ENCODE measurements around the gene GNG12.

GNG12 gene

DNA sequence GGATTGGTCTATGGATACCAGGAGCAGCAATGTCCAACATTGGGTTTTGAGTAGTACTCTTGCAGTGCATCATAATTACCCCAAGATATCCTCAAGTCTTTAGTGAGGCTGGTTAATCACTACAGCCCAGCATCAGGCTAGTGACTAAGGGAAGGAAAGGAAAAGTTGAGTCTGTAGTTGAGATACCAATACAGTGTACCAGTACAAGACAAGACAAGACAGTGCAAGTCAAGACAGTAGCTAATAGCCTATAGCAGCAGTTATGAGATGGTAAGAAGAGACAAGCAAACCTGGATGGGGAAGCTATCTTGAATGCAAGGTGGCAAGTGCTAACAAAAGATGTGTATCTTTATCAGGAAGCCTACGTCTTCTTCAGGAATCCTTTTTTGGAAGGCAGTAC is 13.3 kb upstream of the GNG12 start:
- no peak for TF ChIP-seq TAF1 (IDR thresholded peaks at IDR 0.05; ENCODE audit: low read depth, low read length)
- TF ChIP-seq POLR2AphosphoS5 (IDR thresholded peaks at IDR 0.05; ENCODE audit: low read depth, low read length), result no peak
- TF ChIP-seq POU2F2 (IDR thresholded peaks at IDR 0.05; ENCODE audit: low read depth, low read length), result no peak
- TF ChIP-seq POLR2A (IDR thresholded peaks at IDR 0.05; ENCODE audit: low read depth, low read length), result no peak
- DNase-seq (ENCODE audit: insufficient read length, low spot score) (no peak), FAIRE-seq (no peak)

DNA sequence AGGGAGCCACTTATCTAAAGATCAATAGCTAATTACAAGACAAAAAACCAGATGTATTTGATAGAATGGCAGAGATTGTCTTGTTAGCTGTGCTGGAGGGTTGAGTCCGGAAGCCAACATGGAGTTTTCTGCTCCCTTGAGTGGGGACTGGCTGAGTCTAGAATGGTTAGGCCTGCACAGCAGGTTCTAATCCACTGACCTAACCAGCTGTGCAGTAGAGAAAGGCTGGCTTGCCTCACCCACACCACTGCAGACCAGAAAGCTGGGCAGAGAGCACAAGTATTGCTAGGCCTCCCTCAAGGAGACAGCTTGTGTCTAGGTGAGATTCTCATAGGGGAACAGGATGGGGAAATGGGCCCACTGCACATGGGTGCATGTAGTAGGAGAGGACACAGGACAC is 11.7 kb upstream of the GNG12 start:
- no peak for DNase-seq (ENCODE audit: insufficient read length, low spot score)
- no peak for TF ChIP-seq PAX5 (IDR thresholded peaks at IDR 0.05; ENCODE audit: insufficient read depth, low read length, severe bottlenecking)
- TF ChIP-seq POLR2AphosphoS5 (IDR thresholded peaks at IDR 0.05; ENCODE audit: low read depth, low read length), result no peak
- TF ChIP-seq POU2F2 (IDR thresholded peaks at IDR 0.05; ENCODE audit: low read depth, low read length), result no peak
- TF ChIP-seq SPI1 (IDR thresholded peaks at IDR 0.05; ENCODE audit: low read depth, low read length), result no peak
- no peak for TF ChIP-seq POLR2A (IDR thresholded peaks at IDR 0.05; ENCODE audit: low read depth, low read length)
- no peak for TF ChIP-seq TAF1 (IDR thresholded peaks at IDR 0.05; ENCODE audit: low read depth, low read length)
- FAIRE-seq, result no peak

DNA sequence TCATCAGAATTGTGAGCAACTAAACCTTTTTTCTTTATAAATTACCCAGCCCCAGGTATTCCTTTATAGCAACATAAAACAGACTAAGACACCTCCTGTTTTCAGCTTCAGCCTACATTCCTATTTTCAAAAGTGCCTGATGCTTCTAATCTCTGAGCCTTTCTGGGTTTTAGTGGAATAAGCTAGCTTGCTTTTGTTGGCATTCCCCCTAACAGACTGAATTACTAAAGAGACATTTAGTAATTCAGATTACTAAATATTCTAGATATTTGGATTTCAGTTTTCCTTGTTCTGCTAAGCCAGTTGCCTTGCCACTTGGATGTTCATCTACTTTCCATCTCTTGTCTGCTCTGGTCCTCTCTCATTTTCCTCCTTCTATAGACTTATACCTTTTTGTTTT is 10.5 kb upstream of the GNG12 start:
- no peak for TF ChIP-seq PAX5 (IDR thresholded peaks at IDR 0.05; ENCODE audit: insufficient read depth, low read length, severe bottlenecking)
- TF ChIP-seq TAF1 (IDR thresholded peaks at IDR 0.05; ENCODE audit: low read depth, low read length), result no peak
- TF ChIP-seq POU2F2 (IDR thresholded peaks at IDR 0.05; ENCODE audit: low read depth, low read length), result no peak
- TF ChIP-seq POLR2AphosphoS5 (IDR thresholded peaks at IDR 0.05; ENCODE audit: low read depth, low read length), result no peak
- no peak for TF ChIP-seq SPI1 (IDR thresholded peaks at IDR 0.05; ENCODE audit: low read depth, low read length)
- no peak for TF ChIP-seq POLR2A (IDR thresholded peaks at IDR 0.05; ENCODE audit: low read depth, low read length)
- FAIRE-seq (no peak), DNase-seq (ENCODE audit: insufficient read length, low spot score) (no peak)

DNA sequence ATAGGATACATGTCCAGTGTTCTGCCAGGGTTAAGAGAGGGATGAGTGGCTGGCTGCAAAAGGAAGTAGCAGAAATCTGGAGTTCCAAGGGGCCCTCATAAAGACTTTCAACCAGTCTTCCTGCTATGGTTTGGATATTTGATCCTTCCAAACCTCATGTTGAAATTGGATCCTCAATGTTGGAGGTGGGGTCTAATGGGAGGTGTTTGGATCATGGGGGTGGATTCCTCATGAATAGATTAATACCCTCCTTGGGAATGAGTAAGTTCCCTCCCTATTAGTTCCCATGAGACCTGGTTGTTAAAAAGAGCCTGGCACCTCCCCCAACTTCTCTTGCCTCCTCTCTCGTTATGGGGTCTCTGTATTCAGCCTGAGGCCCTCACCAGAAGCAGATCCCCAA is 10.1 kb upstream of the GNG12 start:
- no peak for TF ChIP-seq TAF1 (IDR thresholded peaks at IDR 0.05; ENCODE audit: low read depth, low read length)
- no peak for TF ChIP-seq PAX5 (IDR thresholded peaks at IDR 0.05; ENCODE audit: insufficient read depth, low read length, severe bottlenecking)
- no peak for TF ChIP-seq POLR2A (IDR thresholded peaks at IDR 0.05; ENCODE audit: low read depth, low read length)
- TF ChIP-seq POU2F2 (IDR thresholded peaks at IDR 0.05; ENCODE audit: low read depth, low read length), result no peak
- no peak for TF ChIP-seq POLR2AphosphoS5 (IDR thresholded peaks at IDR 0.05; ENCODE audit: low read depth, low read length)
- no peak for TF ChIP-seq SPI1 (IDR thresholded peaks at IDR 0.05; ENCODE audit: low read depth, low read length)
- no peak for DNase-seq (ENCODE audit: insufficient read length, low spot score)
- FAIRE-seq, result no peak

DNA sequence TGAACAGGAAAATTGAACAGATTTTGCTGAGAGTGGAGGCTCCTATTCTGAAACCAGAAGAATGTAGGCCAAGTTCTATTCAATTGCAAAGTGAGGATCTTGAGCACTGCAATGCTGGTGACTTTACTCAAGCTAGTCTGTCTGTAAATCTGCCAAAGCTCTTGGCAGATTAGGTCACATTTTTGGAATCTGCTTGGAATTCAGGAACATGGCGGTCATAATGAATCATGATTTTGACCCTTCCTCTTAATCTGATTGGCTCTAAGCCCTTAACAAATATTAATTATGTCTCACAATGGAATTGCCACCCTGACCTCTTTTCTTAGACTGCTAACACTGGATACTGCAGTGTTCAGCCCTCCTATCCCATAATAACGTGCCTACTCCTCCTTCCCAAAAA is 7.2 kb upstream of the GNG12 start:
- TF ChIP-seq POLR2AphosphoS5 (IDR thresholded peaks at IDR 0.05; ENCODE audit: low read depth, low read length) (no peak), PAX5 (IDR thresholded peaks at IDR 0.05; ENCODE audit: insufficient read depth, low read length, severe bottlenecking) (no peak), SPI1 (IDR thresholded peaks at IDR 0.05; ENCODE audit: low read depth, low read length) (no peak), POU2F2 (IDR thresholded peaks at IDR 0.05; ENCODE audit: low read depth, low read length) (no peak), TAF1 (IDR thresholded peaks at IDR 0.05; ENCODE audit: low read depth, low read length) (no peak), POLR2A (IDR thresholded peaks at IDR 0.05; ENCODE audit: low read depth, low read length) (no peak)

DNA sequence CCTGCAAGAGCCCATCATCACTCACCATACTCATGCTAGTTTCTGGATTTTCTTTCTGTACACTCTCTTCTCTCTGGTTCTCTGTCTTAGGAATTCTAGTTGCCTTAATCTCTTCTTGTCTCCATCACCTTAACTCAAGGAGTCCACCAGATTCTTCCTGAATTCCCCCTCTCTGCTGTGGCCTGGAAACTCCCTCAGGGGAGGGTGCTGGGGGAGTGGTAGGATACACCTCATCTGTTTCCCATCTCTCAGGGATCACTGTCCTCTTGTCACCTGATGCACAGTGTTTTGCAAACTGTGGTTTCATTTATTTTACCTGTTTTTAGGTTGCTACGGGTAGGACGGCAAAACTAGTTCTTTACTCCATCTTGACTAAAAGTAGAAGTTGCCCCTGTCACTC is 6.6 kb upstream of the GNG12 start:
- no peak for FAIRE-seq

More for the DNA sequence above, 7.2 kb upstream of the GNG12 start:
- FAIRE-seq (no peak), DNase-seq (ENCODE audit: insufficient read length, low spot score) (no peak)

DNA sequence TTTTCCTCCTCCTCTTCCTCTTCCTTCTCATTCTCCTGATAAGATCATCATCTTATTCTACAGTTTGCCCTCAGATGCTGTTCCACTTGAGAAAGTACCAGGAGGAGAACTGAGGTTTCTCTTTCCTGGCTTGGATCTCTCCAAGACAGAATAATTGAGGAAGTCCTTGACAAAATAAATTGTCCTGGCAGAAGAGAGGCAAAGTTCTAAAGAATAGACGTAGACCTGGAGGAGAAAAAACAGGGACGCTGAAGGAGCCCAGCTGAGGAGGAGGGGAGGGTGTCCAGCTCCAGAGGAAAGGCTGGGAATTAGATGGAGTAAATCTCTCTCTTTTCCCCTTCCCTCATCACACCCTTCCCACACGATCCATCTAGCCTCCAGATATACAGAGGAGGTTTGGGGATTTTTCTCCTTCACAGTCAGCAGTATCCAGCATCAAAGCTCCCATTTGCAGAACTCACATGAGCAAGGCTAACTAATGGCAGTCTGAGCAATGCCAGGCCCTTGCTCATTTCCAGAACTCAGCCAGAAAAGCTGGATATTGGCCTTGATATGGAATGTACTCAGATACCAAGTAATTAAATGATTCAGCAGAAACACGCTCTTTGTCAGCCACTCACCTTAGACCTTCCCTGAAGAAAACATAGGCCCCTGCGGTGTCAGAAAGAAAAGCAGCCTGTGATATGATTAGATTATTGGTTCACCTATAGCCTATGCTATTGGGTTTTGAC is 5.1 kb upstream of the GNG12 start:
- TF ChIP-seq SPI1 (IDR thresholded peaks at IDR 0.05; ENCODE audit: low read depth, low read length) (no peak), POU2F2 (IDR thresholded peaks at IDR 0.05; ENCODE audit: low read depth, low read length) (no peak), POLR2A (IDR thresholded peaks at IDR 0.05; ENCODE audit: low read depth, low read length) (no peak), TAF1 (IDR thresholded peaks at IDR 0.05; ENCODE audit: low read depth, low read length) (no peak), PAX5 (IDR thresholded peaks at IDR 0.05; ENCODE audit: insufficient read depth, low read length, severe bottlenecking) (no peak), POLR2AphosphoS5 (IDR thresholded peaks at IDR 0.05; ENCODE audit: low read depth, low read length) (no peak)
- no peak for FAIRE-seq
- DNase-seq (ENCODE audit: insufficient read length, low spot score), result no peak

More for the DNA sequence above, 6.6 kb upstream of the GNG12 start:
- no peak for DNase-seq (ENCODE audit: insufficient read length, low spot score)
- no peak for TF ChIP-seq TAF1 (IDR thresholded peaks at IDR 0.05; ENCODE audit: low read depth, low read length)

DNA sequence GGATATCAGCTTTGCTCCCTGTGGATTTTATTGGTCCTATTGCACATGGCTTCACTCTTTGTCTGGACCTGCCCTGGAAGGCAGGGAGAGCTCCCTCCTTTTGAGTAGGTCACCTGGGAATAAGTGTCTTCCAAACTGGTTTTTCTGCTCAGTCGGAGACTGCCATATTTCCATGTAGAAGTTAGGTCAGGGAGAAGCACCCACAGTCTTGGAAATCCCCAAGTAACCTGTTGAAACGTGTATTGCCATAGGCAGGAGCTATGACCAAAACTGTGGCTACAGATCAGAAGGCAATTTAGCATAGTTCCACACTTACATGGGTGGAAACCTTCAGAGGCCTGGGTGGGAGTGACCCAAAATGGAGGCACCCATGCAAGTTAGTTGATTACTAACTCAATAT is 3.5 kb upstream of the GNG12 start:
- FAIRE-seq, result no peak
- TF ChIP-seq SPI1 (IDR thresholded peaks at IDR 0.05; ENCODE audit: low read depth, low read length), result no peak
- TF ChIP-seq POLR2AphosphoS5 (IDR thresholded peaks at IDR 0.05; ENCODE audit: low read depth, low read length), result no peak
- no peak for TF ChIP-seq POU2F2 (IDR thresholded peaks at IDR 0.05; ENCODE audit: low read depth, low read length)
- no peak for TF ChIP-seq POLR2A (IDR thresholded peaks at IDR 0.05; ENCODE audit: low read depth, low read length)
- TF ChIP-seq PAX5 (IDR thresholded peaks at IDR 0.05; ENCODE audit: insufficient read depth, low read length, severe bottlenecking), result no peak
- no peak for TF ChIP-seq TAF1 (IDR thresholded peaks at IDR 0.05; ENCODE audit: low read depth, low read length)

DNA sequence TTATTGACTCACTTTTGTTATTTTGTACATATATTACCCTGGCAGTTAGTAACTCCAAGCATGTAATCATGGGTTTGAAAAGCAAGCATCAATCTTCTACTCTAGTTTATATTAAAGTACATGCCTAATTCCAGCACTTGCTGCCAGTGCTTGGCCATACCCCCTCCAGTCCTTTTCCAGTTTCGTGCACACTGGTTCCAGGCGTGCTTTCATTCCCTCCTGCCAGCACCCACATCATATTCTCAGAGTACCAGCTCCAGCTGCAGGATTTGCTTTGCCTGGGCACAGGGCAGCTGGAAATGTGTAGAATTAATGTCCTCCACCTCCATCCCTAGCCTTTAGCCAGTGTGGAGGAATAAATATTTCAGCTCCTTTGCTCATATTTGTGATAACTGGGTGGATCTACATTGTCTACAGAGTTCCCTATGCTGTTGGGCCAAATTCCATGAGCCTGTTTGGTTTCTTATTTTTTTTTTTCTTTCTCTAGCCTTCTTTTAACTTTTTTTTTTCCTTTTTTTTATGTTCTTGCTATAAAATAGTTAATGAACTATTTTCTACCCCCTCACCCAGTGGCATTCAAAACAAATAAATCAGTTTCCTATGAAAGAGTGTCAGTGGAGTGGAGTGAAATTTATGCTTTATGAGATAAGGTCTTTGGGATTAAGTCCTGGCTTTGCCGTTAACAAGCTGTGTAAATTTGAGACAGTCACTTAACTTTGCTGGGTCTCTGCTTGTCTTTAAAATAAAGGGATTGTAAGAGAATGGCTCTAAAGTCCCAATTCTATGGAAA is 2.6 kb upstream of the GNG12 start:
- FAIRE-seq (no peak), DNase-seq (ENCODE audit: insufficient read length, low spot score) (no peak)
- TF ChIP-seq POLR2AphosphoS5 (IDR thresholded peaks at IDR 0.05; ENCODE audit: low read depth, low read length), result no peak
- TF ChIP-seq TAF1 (IDR thresholded peaks at IDR 0.05; ENCODE audit: low read depth, low read length), result no peak
- TF ChIP-seq POU2F2 (IDR thresholded peaks at IDR 0.05; ENCODE audit: low read depth, low read length), result no peak
- TF ChIP-seq PAX5 (IDR thresholded peaks at IDR 0.05; ENCODE audit: insufficient read depth, low read length, severe bottlenecking), result no peak
- TF ChIP-seq SPI1 (IDR thresholded peaks at IDR 0.05; ENCODE audit: low read depth, low read length), result no peak

More for the DNA sequence above, 3.5 kb upstream of the GNG12 start:
- no peak for DNase-seq (ENCODE audit: insufficient read length, low spot score)

All from GM12891 (cell line).